Measurements from ENCODE around the gene OR56A4.

DNA sequence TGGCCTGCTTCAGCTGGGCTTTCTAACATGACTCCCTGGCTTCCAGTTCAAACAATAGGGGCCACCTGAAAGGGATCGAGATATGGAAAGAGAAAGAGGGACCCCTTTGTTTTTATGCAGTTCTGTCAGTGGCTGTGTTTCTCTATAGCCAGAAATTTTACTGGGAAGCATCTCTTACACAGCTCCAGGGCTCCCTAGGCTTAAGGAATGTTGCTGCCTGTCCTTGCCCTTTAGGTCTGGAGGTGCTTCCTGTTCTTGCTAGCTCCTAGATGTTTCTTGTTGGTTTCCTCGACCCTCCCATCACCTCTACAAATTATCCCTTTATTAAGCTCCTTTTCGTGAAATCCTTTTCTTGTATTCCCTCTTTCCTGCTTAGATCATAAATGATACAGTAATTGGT is 45.6 kb upstream of the OR56A4 start:
- TF ChIP-seq, protein P1, sequence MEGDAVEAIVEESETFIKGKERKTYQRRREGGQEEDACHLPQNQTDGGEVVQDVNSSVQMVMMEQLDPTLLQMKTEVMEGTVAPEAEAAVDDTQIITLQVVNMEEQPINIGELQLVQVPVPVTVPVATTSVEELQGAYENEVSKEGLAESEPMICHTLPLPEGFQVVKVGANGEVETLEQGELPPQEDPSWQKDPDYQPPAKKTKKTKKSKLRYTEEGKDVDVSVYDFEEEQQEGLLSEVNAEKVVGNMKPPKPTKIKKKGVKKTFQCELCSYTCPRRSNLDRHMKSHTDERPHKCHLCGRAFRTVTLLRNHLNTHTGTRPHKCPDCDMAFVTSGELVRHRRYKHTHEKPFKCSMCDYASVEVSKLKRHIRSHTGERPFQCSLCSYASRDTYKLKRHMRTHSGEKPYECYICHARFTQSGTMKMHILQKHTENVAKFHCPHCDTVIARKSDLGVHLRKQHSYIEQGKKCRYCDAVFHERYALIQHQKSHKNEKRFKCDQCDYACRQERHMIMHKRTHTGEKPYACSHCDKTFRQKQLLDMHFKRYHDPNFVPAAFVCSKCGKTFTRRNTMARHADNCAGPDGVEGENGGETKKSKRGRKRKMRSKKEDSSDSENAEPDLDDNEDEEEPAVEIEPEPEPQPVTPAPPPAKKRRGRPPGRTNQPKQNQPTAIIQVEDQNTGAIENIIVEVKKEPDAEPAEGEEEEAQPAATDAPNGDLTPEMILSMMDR (IDR thresholded peaks at IDR 0.05), result no peak
- TF ChIP-seq POLR2AphosphoS5 (IDR thresholded peaks at IDR 0.05; ENCODE audit: low read depth, low read length), result no peak
- TF ChIP-seq SIN3A (IDR thresholded peaks at IDR 0.05; ENCODE audit: borderline replicate concordance, insufficient read depth, low read depth, low read length), result no peak
- TF ChIP-seq, protein P2, sequence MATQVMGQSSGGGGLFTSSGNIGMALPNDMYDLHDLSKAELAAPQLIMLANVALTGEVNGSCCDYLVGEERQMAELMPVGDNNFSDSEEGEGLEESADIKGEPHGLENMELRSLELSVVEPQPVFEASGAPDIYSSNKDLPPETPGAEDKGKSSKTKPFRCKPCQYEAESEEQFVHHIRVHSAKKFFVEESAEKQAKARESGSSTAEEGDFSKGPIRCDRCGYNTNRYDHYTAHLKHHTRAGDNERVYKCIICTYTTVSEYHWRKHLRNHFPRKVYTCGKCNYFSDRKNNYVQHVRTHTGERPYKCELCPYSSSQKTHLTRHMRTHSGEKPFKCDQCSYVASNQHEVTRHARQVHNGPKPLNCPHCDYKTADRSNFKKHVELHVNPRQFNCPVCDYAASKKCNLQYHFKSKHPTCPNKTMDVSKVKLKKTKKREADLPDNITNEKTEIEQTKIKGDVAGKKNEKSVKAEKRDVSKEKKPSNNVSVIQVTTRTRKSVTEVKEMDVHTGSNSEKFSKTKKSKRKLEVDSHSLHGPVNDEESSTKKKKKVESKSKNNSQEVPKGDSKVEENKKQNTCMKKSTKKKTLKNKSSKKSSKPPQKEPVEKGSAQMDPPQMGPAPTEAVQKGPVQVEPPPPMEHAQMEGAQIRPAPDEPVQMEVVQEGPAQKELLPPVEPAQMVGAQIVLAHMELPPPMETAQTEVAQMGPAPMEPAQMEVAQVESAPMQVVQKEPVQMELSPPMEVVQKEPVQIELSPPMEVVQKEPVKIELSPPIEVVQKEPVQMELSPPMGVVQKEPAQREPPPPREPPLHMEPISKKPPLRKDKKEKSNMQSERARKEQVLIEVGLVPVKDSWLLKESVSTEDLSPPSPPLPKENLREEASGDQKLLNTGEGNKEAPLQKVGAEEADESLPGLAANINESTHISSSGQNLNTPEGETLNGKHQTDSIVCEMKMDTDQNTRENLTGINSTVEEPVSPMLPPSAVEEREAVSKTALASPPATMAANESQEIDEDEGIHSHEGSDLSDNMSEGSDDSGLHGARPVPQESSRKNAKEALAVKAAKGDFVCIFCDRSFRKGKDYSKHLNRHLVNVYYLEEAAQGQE (IDR thresholded peaks at IDR 0.05; ENCODE audit: insufficient read depth in 1 of 2, low read depth in 2 of 2, low read length in 1 of 2), result no peak

Measured in Panc1 (cell line).